Subcutaneous abdominal adipose tissue (tissue), 5 donors: Measurements from ENCODE around the gene CBFB.
"Not testable (repeated sequence)": the region's sequence is repeated elsewhere in the genome, so short reads cannot be mapped to it uniquely, and the experiment has no call there.

Experiments used
- H3K27ac ChIP-seq: one replicate; pipeline ENCODE4 v1.7.0; 2013; ENCODE audit warnings: low read depth, mild to moderate bottlenecking, inconsistent platforms, low read length, moderate library complexity
- H3K27me3 ChIP-seq, 5 donors: one replicate each; pipeline ENCODE4 v1.7.0; 2013; ENCODE audit warnings: low read length in 5 of 5, inconsistent platforms in 1 of 5; ENCODE audit not compliant: control insufficient read depth in 5 of 5, insufficient read depth in 4 of 5
- H3K36me3 ChIP-seq, 5 donors: one replicate each; pipeline ENCODE4 v1.7.0; 2013; ENCODE audit warnings: low read length in 5 of 5; ENCODE audit not compliant: control insufficient read depth in 5 of 5, insufficient read depth in 5 of 5
- H3K4me1 ChIP-seq, 5 donors: one replicate each; pipeline ENCODE4 v1.7.0; 2013; ENCODE audit warnings: low read length in 5 of 5, mild to moderate bottlenecking in 3 of 5, moderate library complexity in 1 of 5; ENCODE audit not compliant: control insufficient read depth in 5 of 5, insufficient read depth in 5 of 5
- H3K4me3 ChIP-seq, 5 donors: one replicate each; pipeline ENCODE4 v1.7.0; 2013; ENCODE audit warnings: low read length in 5 of 5, low read depth in 1 of 5
- H3K9ac ChIP-seq, 5 donors: one replicate each; pipeline ENCODE4 v1.7.0; 2013; ENCODE audit warnings: low read length in 5 of 5, mild to moderate bottlenecking in 4 of 5, moderate library complexity in 3 of 5
- H3K9me3 ChIP-seq, 5 donors: one replicate each; pipeline ENCODE4 v1.7.0; 2013; ENCODE audit warnings: low read length in 5 of 5; ENCODE audit not compliant: control insufficient read depth in 5 of 5
- donor health status: healthy.
- donor health status: healthy.
- donor health status: healthy.
- donor health status: healthy.
- donor health status: healthy.

CBFB gene

GRCh38 chr16:67114793-67115192 is 85.8 kb downstream of the CBFB start:
- no peaks in the 10 kb centered on the region for H3K9me3 ChIP-seq
- H3K9ac ChIP-seq: peak overlapping the region in 1 of 5 donors; percentile 16
- H3K27me3 ChIP-seq: no peaks in the 10 kb centered on the region
- no peak overlapping the region for H3K4me3 ChIP-seq
- H3K27ac ChIP-seq: no peak overlapping the region
- peaks cover 0 to 11% (median 3%) of the 10 kb centered on the region in 5 donors for H3K36me3 ChIP-seq
- peaks cover 0 to 33% (median 19%) of the 10 kb centered on the region in 5 donors for H3K4me1 ChIP-seq

- H3K9me3 ChIP-seq: no peaks in the 10 kb centered on the region
- H3K9ac ChIP-seq: peak overlapping the region in 1 of 5 donors; percentile 16
- no peak overlapping the region for H3K27ac ChIP-seq
- H3K36me3 ChIP-seq: peaks cover 7 to 19% (median 12%) of the 10 kb centered on the region in 5 donors
- no peaks in the 10 kb centered on the region for H3K27me3 ChIP-seq
- no peak overlapping the region for H3K4me3 ChIP-seq
- peaks cover 0 to 27% (median 12%) of the 10 kb centered on the region in 5 donors for H3K4me1 ChIP-seq
These were observed 86.7 kb downstream of the CBFB start for GRCh38 chr16:67115639-67116038.

- Histone ChIP-seq H3K4me3 (no peak overlapping the region), H3K9ac (no peak overlapping the region), H3K9me3 (no peaks in the 10 kb centered on the region), H3K36me3 (peaks cover 7 to 27% (median 15%) of the 10 kb centered on the region in 5 donors), H3K27ac (no peak overlapping the region), H3K4me1 (peaks cover 0 to 17% (median 4%) of the 10 kb centered on the region in 5 donors), H3K27me3 (no peaks in the 10 kb centered on the region)
These were observed 87.7 kb downstream of the CBFB start for GRCh38 chr16:67116388-67117311.

- H3K27me3 ChIP-seq: no peaks in the 10 kb centered on the region
- H3K4me1 ChIP-seq: peaks cover 0 to 11% (median 0%) of the 10 kb centered on the region in 5 donors
- H3K4me3 ChIP-seq: no peak overlapping the region
- no peak overlapping the region for H3K27ac ChIP-seq
- no peaks in the 10 kb centered on the region for H3K9me3 ChIP-seq
- peaks cover 7 to 34% (median 26%) of the 10 kb centered on the region in 5 donors for H3K36me3 ChIP-seq
- no peak overlapping the region for H3K9ac ChIP-seq
These were observed 88.8 kb downstream of the CBFB start for GRCh38 chr16:67117716-67118115.

GRCh38 chr16:67120025-67120424 is 91.1 kb downstream of the CBFB start:
- H3K36me3 ChIP-seq: peaks cover 10 to 49% (median 37%) of the 10 kb centered on the region in 5 donors

GRCh38 chr16:67122799-67123198 is 93.8 kb downstream of the CBFB start:
- peaks cover 14 to 68% (median 46%) of the 10 kb centered on the region in 5 donors for H3K36me3 ChIP-seq
- H3K4me1 ChIP-seq, H3K27me3 ChIP-seq, H3K9ac ChIP-seq, H3K27ac ChIP-seq, H3K4me3 ChIP-seq, H3K9me3 ChIP-seq: not testable (repeated sequence)

More at GRCh38 chr16:67120025-67120424, 91.1 kb downstream of the CBFB start:
- H3K9me3 ChIP-seq: no peaks in the 10 kb centered on the region
- H3K4me1 ChIP-seq: peaks cover 0 to 4% (median 0%) of the 10 kb centered on the region in 5 donors
- H3K27me3 ChIP-seq: no peaks in the 10 kb centered on the region
- no peak overlapping the region for H3K27ac ChIP-seq
- no peak overlapping the region for H3K9ac ChIP-seq
- H3K4me3 ChIP-seq: no peak overlapping the region

GRCh38 chr16:67128417-67128816 is 99.5 kb downstream of the CBFB start:
- Histone ChIP-seq H3K27ac (no peak overlapping the region), H3K36me3 (peaks cover 12 to 75% (median 53%) of the 10 kb centered on the region in 5 donors), H3K4me3 (no peak overlapping the region), H3K9ac (no peak overlapping the region), H3K4me1 (no peaks in the 10 kb centered on the region), H3K27me3 (no peaks in the 10 kb centered on the region), H3K9me3 (no peaks in the 10 kb centered on the region)

- Histone ChIP-seq H3K9ac (no peak overlapping the region), H3K4me3 (no peak overlapping the region), H3K36me3 (peaks cover 12 to 72% (median 52%) of the 10 kb centered on the region in 5 donors), H3K27me3 (no peaks in the 10 kb centered on the region), H3K9me3 (no peaks in the 10 kb centered on the region), H3K27ac (no peak overlapping the region), H3K4me1 (no peaks in the 10 kb centered on the region)
These were observed 99.9 kb downstream of the CBFB start for GRCh38 chr16:67128887-67129286.

GRCh38 chr16:67129422-67129821 is 100.5 kb downstream of the CBFB start:
- H3K9ac ChIP-seq: no peak overlapping the region

GRCh38 chr16:67137605-67138004 is 108.7 kb downstream of the CBFB start:
- no peaks in the 10 kb centered on the region for H3K27me3 ChIP-seq

More at GRCh38 chr16:67129422-67129821, 100.5 kb downstream of the CBFB start:
- H3K27me3 ChIP-seq: no peaks in the 10 kb centered on the region
- no peaks in the 10 kb centered on the region for H3K4me1 ChIP-seq
- H3K9me3 ChIP-seq: no peaks in the 10 kb centered on the region
- H3K4me3 ChIP-seq: no peak overlapping the region
- H3K36me3 ChIP-seq: peaks cover 10 to 72% (median 53%) of the 10 kb centered on the region in 5 donors
- no peak overlapping the region for H3K27ac ChIP-seq

More at GRCh38 chr16:67137605-67138004, 108.7 kb downstream of the CBFB start:
- Histone ChIP-seq H3K4me3 (no peak overlapping the region), H3K36me3 (peaks cover 11 to 92% (median 74%) of the 10 kb centered on the region in 5 donors), H3K27ac (no peak overlapping the region), H3K4me1 (peaks cover 0 to 10% (median 0%) of the 10 kb centered on the region in 5 donors), H3K9ac (no peak overlapping the region), H3K9me3 (no peaks in the 10 kb centered on the region)
